Prostate gland (tissue), 2 donors: Measurements from ENCODE around the gene PDZRN3. TPM values are rescaled to one million over a fixed set of nuclear protein-coding genes. Genes with fewer than 3 reads are reported as not detected.

ENCODE experiments used
- DNase-seq: peaks from one replicate; pipeline ENCODE4 v3.0.0-alpha.2; 2019; ENCODE audit warnings: low spot score
- H3K27ac ChIP-seq, 2 donors: fragments of 200-600 bp; sonication (generic); 2 replicates each; pipeline ENCODE4 v1.5.1; 2017 to 2019
- H3K27me3 ChIP-seq: fragments of 200-600 bp; sonication (generic); replicated peaks from 2 replicates; pipeline ENCODE4 v1.5.1; 2019; ENCODE audit not compliant: insufficient read depth
- H3K36me3 ChIP-seq, 2 donors: fragments of 200-600 bp; sonication (generic); 1 replicate in 1 of 2; 2 replicates in 1 of 2; pipeline versions ENCODE4 v1.5.1 to v1.8.1; 2017 to 2019
- H3K4me1 ChIP-seq: fragments of 200-600 bp; sonication (generic); replicated peaks from 2 replicates; pipeline ENCODE4 v1.5.1; 2019
- H3K4me3 ChIP-seq, 2 donors: fragments of 200-600 bp; sonication (generic); 2 replicates each; pipeline ENCODE4 v1.5.1; 2017 to 2019
- H3K9me3 ChIP-seq: fragments of 200-600 bp; sonication (generic); 2 replicates; pipeline ENCODE4 v1.5.1; 2017
- POLR2A ChIP-seq: fragments of 450-650 bp; IDR thresholded peaks from one replicate; pipeline ENCODE4 v1.6.1; 2016; ENCODE audit warnings: antibody characterized with exemption, mild to moderate bottlenecking
- POLR2AphosphoS5 ChIP-seq: sonication (generic); formaldehyde crosslinking; IDR thresholded peaks from one replicate; pipeline ENCODE4 v1.6.1; 2017; ENCODE audit warnings: antibody characterized with exemption
- WGBS: methylation state at CpG from one replicate; pipeline ENCODE4 v1.1.5; 2018; 5-methylcytosine and 5-hydroxymethylcytosine counted together
- intact Hi-C: fragments of 100-400 bp; cut with DNase I; formaldehyde crosslinking; loops from one replicate; pipeline ENCODE4 v1.14.2; 2022
- total RNA-seq, 2 donors: library from RNA; depleted of rRNA; stranded (reverse); fragments of >200 nt; gene quantifications; one replicate each; pipeline ENCODE4 v1.1.0, GENCODE V29; 2016
- TF ChIP-seq, protein P1 (sequence below), 4 experiments: fragments of 200-600 bp in 2 of 4; fragments of 450-650 bp in 2 of 4; sonication (generic) in 2 of 4; IDR thresholded peaks; 1 replicate in 3 of 4; 2 replicates in 1 of 4; pipeline ENCODE4 v1.5.1; 2016 to 2019; ENCODE audit warnings: antibody characterized with exemption in 4 of 4, mild to moderate bottlenecking in 2 of 4, moderate library complexity in 2 of 4

PDZRN3 gene
- total RNA-seq, 2 donors from 2014 or later, result 80.9 to 143 TPM

DNA sequence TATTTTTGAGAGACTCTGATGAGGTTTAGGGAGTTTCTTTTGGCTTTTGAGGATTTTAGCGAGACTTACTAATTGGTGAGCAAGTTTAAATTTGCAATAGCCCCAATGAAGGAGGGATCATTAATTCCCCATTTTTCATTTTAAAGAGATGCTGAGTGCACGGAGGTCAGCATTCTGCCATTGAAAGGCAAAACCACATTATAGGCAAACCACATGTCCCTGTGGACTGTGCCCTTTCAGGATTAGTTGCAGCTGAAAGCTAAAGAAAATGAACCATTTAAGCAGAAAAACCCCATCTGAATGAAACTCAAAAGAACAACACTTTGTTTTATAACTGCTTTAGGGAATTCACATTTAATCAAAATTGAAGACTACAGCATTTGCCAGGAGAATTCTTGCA lies 246.5 kb downstream of the PDZRN3 start:
- Histone ChIP-seq H3K36me3 (no peaks in the 10 kb centered on the region), H3K27me3 (no peaks in the 10 kb centered on the region), H3K4me1 (no peaks in the 10 kb centered on the region), H3K4me3 (no peak overlapping the region), H3K9me3 (no peaks in the 10 kb centered on the region), H3K27ac (no peak overlapping the region)
- TF ChIP-seq, protein P1, sequence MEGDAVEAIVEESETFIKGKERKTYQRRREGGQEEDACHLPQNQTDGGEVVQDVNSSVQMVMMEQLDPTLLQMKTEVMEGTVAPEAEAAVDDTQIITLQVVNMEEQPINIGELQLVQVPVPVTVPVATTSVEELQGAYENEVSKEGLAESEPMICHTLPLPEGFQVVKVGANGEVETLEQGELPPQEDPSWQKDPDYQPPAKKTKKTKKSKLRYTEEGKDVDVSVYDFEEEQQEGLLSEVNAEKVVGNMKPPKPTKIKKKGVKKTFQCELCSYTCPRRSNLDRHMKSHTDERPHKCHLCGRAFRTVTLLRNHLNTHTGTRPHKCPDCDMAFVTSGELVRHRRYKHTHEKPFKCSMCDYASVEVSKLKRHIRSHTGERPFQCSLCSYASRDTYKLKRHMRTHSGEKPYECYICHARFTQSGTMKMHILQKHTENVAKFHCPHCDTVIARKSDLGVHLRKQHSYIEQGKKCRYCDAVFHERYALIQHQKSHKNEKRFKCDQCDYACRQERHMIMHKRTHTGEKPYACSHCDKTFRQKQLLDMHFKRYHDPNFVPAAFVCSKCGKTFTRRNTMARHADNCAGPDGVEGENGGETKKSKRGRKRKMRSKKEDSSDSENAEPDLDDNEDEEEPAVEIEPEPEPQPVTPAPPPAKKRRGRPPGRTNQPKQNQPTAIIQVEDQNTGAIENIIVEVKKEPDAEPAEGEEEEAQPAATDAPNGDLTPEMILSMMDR (IDR thresholded peaks at IDR 0.05), result no peak
- no peak for TF ChIP-seq POLR2A
- no peak for TF ChIP-seq POLR2AphosphoS5
- WGBS, result 60% methylated on average over 2 of the region's 2 CpGs
- intact Hi-C loops, result no loop called here
- no peak for DNase-seq

DNA sequence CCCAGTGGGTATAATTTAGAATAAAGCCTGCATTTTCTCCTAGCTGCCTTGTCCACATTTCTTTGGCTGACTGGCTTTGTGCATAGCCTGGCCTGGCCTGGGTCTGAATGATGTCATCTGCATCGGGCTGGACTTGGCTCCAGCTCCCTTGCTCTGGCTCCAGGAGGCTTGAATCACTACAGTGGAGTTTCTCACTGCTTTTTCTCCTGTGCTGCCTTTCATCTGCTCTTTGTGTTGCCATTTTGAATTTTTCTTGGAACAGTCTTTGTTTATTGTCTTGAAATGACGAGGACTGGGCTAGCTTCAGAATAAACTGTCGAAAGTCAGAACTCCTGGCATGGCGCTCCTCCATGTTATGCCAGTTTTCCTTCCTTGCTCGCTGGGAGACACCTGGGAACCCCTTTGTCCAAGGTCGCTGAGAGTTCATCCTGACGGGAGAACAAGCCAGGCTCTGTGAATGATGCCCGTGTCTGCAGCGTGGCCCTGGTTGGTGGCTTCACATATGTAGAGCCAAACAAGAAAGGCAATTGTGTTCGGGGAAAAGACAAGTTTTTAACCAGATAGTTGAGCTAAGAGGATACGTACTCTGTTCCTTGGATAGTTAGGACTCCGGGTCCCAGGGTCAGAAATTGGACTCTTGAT lies 258.9 kb downstream of the PDZRN3 start:
- no peaks in the 10 kb centered on the region for H3K4me1 ChIP-seq
- no peaks in the 10 kb centered on the region for H3K36me3 ChIP-seq
- 57% methylated on average over 12 of the region's 12 CpGs for WGBS
- no peak for DNase-seq
- H3K4me3 ChIP-seq, result no peak overlapping the region
- no peaks in the 10 kb centered on the region for H3K9me3 ChIP-seq
- H3K27ac ChIP-seq, result no peak overlapping the region
- TF ChIP-seq POLR2AphosphoS5 (peak; percentile 41), POLR2A (no peak)
- TF ChIP-seq, protein P1 (IDR thresholded peaks at IDR 0.05), result no peak
- no peaks in the 10 kb centered on the region for H3K27me3 ChIP-seq
- intact Hi-C loops, result no loop called here

DNA sequence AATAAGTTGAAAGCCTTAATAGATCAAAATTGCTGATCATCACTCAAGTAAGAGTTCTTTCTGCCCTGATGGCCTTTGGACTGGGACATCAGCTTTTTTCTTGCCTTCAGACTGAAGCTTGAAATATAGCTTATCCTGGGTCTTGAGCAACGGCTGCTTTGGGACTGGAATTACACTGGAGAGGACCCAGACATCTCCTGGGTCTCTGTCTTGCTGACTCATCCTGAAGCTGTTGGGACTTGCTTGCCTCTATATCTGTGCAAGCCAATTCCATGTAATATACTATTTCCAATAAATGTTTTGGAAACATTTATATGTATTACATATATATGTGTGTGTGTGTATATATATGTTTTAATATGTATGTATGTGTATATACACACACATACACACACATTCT lies 260.2 kb downstream of the PDZRN3 start:
- Histone ChIP-seq H3K27me3 (no peaks in the 10 kb centered on the region), H3K4me1 (no peaks in the 10 kb centered on the region), H3K9me3 (no peaks in the 10 kb centered on the region), H3K27ac (no peak overlapping the region), H3K36me3 (no peaks in the 10 kb centered on the region), H3K4me3 (no peak overlapping the region)
- 48% methylated on average over 1 of the region's 1 CpG for WGBS
- DNase-seq, result no peak
- TF ChIP-seq, protein P1 (IDR thresholded peaks at IDR 0.05), result no peak
- TF ChIP-seq POLR2AphosphoS5 (no peak), POLR2A (no peak)
- intact Hi-C loops, result no loop called here

DNA sequence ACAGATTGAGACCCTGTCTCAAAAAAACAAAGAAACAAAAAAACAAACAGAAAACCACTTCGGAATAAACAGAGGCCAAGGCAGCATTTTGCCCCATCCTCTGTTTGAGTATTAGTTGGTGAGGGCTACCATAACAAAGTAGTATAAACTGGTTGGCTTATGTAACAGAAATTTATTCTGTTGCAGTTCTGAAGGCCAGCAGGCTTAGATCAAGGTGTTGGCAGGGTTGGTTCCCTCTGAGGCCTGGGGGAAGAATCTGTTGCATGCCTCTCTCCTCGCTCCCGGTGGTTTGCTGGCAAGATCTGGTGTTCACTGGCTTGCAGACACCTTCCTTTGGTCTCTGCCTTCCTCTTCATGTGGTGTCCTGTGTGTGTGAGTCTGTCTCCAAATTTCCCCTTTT lies 261.6 kb downstream of the PDZRN3 start:
- H3K4me3 ChIP-seq, result no peak overlapping the region
- H3K4me1 ChIP-seq, result no peaks in the 10 kb centered on the region
- DNase-seq, result no peak
- H3K36me3 ChIP-seq, result no peaks in the 10 kb centered on the region
- no peak for TF ChIP-seq POLR2A
- TF ChIP-seq POLR2AphosphoS5, result no peak
- TF ChIP-seq, protein P1 (IDR thresholded peaks at IDR 0.05), result no peak
- intact Hi-C loops, result no loop called here
- no peaks in the 10 kb centered on the region for H3K27me3 ChIP-seq
- H3K9me3 ChIP-seq, result no peaks in the 10 kb centered on the region
- WGBS, result 64% methylated on average over 3 of the region's 3 CpGs
- no peak overlapping the region for H3K27ac ChIP-seq

DNA sequence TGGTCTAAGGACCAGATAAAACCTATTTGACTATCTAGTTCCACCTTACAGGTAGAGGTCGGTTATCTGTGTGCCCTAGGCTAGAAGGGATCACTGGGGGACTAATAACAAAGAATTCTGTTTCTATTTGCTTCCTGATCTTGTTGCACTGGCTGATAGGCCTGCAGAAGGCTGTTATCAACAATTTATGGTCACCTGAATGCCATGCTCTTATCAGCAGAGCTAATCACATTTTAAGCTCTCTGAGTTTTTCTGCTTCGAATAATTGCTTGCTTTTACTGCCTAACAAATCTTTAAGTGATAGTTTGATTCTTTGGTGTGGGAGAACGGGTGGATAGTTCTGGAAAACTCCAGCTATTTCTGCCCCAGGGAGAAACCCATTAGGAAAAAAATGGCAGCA lies 263.1 kb downstream of the PDZRN3 start:
- Histone ChIP-seq H3K9me3 (no peaks in the 10 kb centered on the region), H3K36me3 (no peaks in the 10 kb centered on the region), H3K4me1 (no peaks in the 10 kb centered on the region), H3K4me3 (no peak overlapping the region), H3K27ac (no peak overlapping the region), H3K27me3 (no peaks in the 10 kb centered on the region)
- intact Hi-C loops, result no loop called here
- 38% methylated on average over 3 of the region's 3 CpGs for WGBS
- no peak for DNase-seq
- TF ChIP-seq, protein P1 (IDR thresholded peaks at IDR 0.05), result no peak
- TF ChIP-seq POLR2A (no peak), POLR2AphosphoS5 (no peak)
